Measurements from ENCODE around the gene MISFA. TPM values are rescaled to one million over a fixed set of nuclear protein-coding genes. Genes with fewer than 3 reads are reported as not detected.

The MISFA gene
- total RNA-seq, 2 donors from 2014 or later, result 0.82 to 7.3 TPM

DNA sequence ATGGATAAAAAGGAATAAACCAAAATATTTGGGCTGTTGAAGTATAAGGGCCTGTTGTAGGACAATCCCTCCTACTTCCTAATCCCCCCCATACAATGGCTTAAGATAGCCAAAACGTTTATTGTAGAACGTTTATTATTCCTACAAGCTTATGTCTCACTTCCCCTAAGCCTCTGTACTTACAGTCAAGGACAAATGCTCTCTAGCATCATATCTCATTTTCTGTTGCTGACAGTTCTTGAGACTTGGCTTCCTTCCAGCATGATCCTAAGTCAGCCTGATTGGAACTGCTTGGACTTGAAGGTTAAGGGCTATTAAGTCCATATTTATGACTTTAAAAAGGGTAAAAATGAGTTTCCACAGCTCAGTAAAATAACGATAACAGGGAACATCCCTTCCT, 8.8 kb downstream of the MISFA start:
- no peak for TF ChIP-seq CTCF (IDR thresholded peaks at IDR 0.05)
- no peak for TF ChIP-seq POLR2AphosphoS5 (IDR thresholded peaks at IDR 0.05)
- no peak for TF ChIP-seq POLR2A (IDR thresholded peaks at IDR 0.05)
- no peaks in the 10 kb centered on the region for H3K27me3 ChIP-seq (replicated peaks; ENCODE audit: insufficient read depth)
- intact Hi-C loops (cut with DNase I), result no loop called here
- no peaks in the 10 kb centered on the region for H3K4me1 ChIP-seq (replicated peaks)
- no peak overlapping the region for H3K27ac ChIP-seq
- DNase-seq (ENCODE audit: low spot score), result no peak
- H3K36me3 ChIP-seq, result peaks cover 10 to 15% of the 10 kb centered on the region in 2 donors
- WGBS, result 61% methylated on average over 3 of the region's 3 CpGs
- no peaks in the 10 kb centered on the region for H3K9me3 ChIP-seq
- H3K4me3 ChIP-seq, result no peak overlapping the region

DNA sequence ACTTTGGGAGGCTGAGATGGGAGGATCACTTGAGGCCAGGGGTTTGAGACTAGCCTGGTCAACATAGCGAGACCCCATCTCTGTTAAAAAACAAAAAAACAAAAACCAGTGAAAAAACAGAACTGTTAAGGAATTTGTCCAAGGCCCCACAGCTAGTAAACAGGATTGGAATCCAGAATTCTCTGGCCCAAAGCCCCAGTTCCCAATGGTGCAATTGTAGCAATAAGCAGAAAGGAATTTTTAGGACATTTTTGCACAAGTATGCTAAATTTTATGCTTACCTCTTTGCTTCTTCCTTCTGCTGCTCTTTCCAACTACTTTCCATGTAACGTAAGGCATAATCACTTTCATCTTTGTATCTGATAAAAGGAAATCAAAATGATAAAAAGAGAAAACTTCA, 11.6 kb downstream of the MISFA start:
- H3K36me3 ChIP-seq, result peaks cover 10 to 21% of the 10 kb centered on the region in 2 donors
- intact Hi-C loops (cut with DNase I), result no loop called here
- no peaks in the 10 kb centered on the region for H3K9me3 ChIP-seq
- no peaks in the 10 kb centered on the region for H3K4me1 ChIP-seq (replicated peaks)
- no peaks in the 10 kb centered on the region for H3K27me3 ChIP-seq (replicated peaks; ENCODE audit: insufficient read depth)
- no peak for DNase-seq (ENCODE audit: low spot score)
- WGBS, result 97% methylated on average over 2 of the region's 2 CpGs
- no peak for TF ChIP-seq POLR2A (IDR thresholded peaks at IDR 0.05)
- no peak for TF ChIP-seq POLR2AphosphoS5 (IDR thresholded peaks at IDR 0.05)
- no peak for TF ChIP-seq CTCF (IDR thresholded peaks at IDR 0.05)
- no peak overlapping the region for H3K4me3 ChIP-seq
- H3K27ac ChIP-seq, result no peak overlapping the region

DNA sequence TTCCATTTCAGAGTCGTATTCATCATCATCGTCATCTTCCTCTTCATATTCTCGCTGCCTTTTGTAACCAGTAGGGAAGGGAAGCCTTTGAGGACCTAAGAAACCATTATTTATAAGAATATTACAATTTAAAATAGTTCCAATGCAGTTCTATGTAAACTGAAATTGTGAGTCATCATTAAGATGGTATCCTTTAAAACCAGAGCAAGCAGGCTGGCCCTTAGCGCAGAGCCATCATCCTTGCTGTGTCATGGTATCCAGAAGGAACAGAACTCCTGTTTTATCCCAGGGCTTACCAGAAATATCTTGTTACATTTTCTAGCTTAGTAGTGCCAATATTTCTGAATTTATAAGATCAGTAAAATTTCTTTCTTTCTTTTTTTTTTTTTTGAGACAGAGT, 12.8 kb downstream of the MISFA start:
- TF ChIP-seq CTCF (IDR thresholded peaks at IDR 0.05), result no peak
- no peak for TF ChIP-seq POLR2A (IDR thresholded peaks at IDR 0.05)
- no peak for TF ChIP-seq POLR2AphosphoS5 (IDR thresholded peaks at IDR 0.05)
- Histone ChIP-seq H3K9me3 (no peaks in the 10 kb centered on the region), H3K4me3 (no peak overlapping the region), H3K27ac (no peak overlapping the region), H3K36me3 (peaks cover 10 to 21% of the 10 kb centered on the region in 2 donors), H3K27me3 (replicated peaks; ENCODE audit: insufficient read depth) (no peaks in the 10 kb centered on the region), H3K4me1 (replicated peaks) (no peaks in the 10 kb centered on the region)
- intact Hi-C loops (cut with DNase I), result no loop called here
- no peak for DNase-seq (ENCODE audit: low spot score)
- WGBS, result 93% methylated on average over 4 of the region's 4 CpGs

GRCh38 chr11:18614667-18615066, 15.1 kb downstream of the MISFA start:
- peaks cover 7 to 15% of the 10 kb centered on the region in 2 donors for H3K36me3 ChIP-seq
- WGBS, result 96% methylated on average over 9 of the region's 10 CpGs
- H3K4me3 ChIP-seq, result no peak overlapping the region
- H3K4me1 ChIP-seq (replicated peaks), result no peaks in the 10 kb centered on the region
- no peak for DNase-seq (ENCODE audit: low spot score)
- no peaks in the 10 kb centered on the region for H3K9me3 ChIP-seq
- intact Hi-C loops (cut with DNase I), result no loop called here
- no peak for TF ChIP-seq CTCF (IDR thresholded peaks at IDR 0.05)
- no peak overlapping the region for H3K27ac ChIP-seq
- H3K27me3 ChIP-seq (replicated peaks; ENCODE audit: insufficient read depth), result no peaks in the 10 kb centered on the region

- no peak for DNase-seq (ENCODE audit: low spot score)
- TF ChIP-seq CTCF (IDR thresholded peaks at IDR 0.05) (no peak), POLR2AphosphoS5 (IDR thresholded peaks at IDR 0.05) (no peak), POLR2A (IDR thresholded peaks at IDR 0.05) (no peak)
- Histone ChIP-seq H3K27me3 (replicated peaks; ENCODE audit: insufficient read depth) (no peaks in the 10 kb centered on the region), H3K36me3 (peaks cover 6 to 14% of the 10 kb centered on the region in 2 donors), H3K4me1 (replicated peaks) (no peaks in the 10 kb centered on the region), H3K9me3 (no peaks in the 10 kb centered on the region), H3K4me3 (no peak overlapping the region), H3K27ac (no peak overlapping the region)
- intact Hi-C loops (cut with DNase I), result no loop called here
- 90% methylated on average over 11 of the region's 11 CpGs for WGBS
Measured at GRCh38 chr11:18615628-18616392, 16.2 kb downstream of the MISFA start.

Data from prostate gland (tissue), 2 donors.